Measurements from ENCODE around the gene DNAH5. TPM values are rescaled to one million over a fixed set of nuclear protein-coding genes. Genes with fewer than 3 reads are reported as not detected.

The DNAH5 gene
- total and polyA plus RNA-seq, 8 donors = 0.50 to 12.5 (median 1.1) TPM; not detected in 1

- DNase-seq = no peak
- Histone ChIP-seq H3K4me3 (no peak overlapping the region), H3K27me3 (no peaks in the 10 kb centered on the region), H3K36me3 (no peaks in the 10 kb centered on the region), H3K27ac (no peak overlapping the region), H3K4me1 (no peaks in the 10 kb centered on the region), H3K9me3 (peaks cover 6 to 12% (median 8%) of the 10 kb centered on the region in 4 donors)
- intact Hi-C loops (cut with DNase I; ENCODE audit: low total_unique reads) = no loop called here
- TF ChIP-seq POLR2AphosphoS5 (IDR thresholded peaks at IDR 0.05) (no peak), CTCF (IDR thresholded peaks at IDR 0.05) (no peak), POLR2A (IDR thresholded peaks at IDR 0.05) (no peak), EP300 (IDR thresholded peaks at IDR 0.05) (no peak)
Observed at GRCh38 chr5:13932011-13932410, 12.5 kb downstream of the DNAH5 start.

- intact Hi-C loops (cut with DNase I; ENCODE audit: low total_unique reads) = no loop called here
- TF ChIP-seq CTCF (IDR thresholded peaks at IDR 0.05) = no peak
- TF ChIP-seq POLR2AphosphoS5 (IDR thresholded peaks at IDR 0.05) = no peak
- no peak for TF ChIP-seq POLR2A (IDR thresholded peaks at IDR 0.05)
- no peak for TF ChIP-seq EP300 (IDR thresholded peaks at IDR 0.05)
- no peaks in the 10 kb centered on the region for H3K27me3 ChIP-seq
- 66 to 76% (median 72%) methylated on average over 8 of the region's 8 CpGs for WGBS, 5 donors
- no peak overlapping the region for H3K27ac ChIP-seq
- H3K36me3 ChIP-seq = no peaks in the 10 kb centered on the region
- peaks cover 6 to 12% (median 8%) of the 10 kb centered on the region in 4 donors for H3K9me3 ChIP-seq
- no peaks in the 10 kb centered on the region for H3K4me1 ChIP-seq
- no peak for DNase-seq
- H3K4me3 ChIP-seq = no peak overlapping the region
Observed at GRCh38 chr5:13930541-13931171, 13.8 kb downstream of the DNAH5 start.

GRCh38 chr5:13926731-13927130, 17.8 kb downstream of the DNAH5 start:
- Histone ChIP-seq H3K27ac (no peak overlapping the region), H3K4me3 (no peak overlapping the region), H3K9me3 (no peaks in the 10 kb centered on the region), H3K4me1 (no peaks in the 10 kb centered on the region), H3K36me3 (peaks cover 0 to 3% (median 0%) of the 10 kb centered on the region in 4 donors), H3K27me3 (no peaks in the 10 kb centered on the region)
- no peak for DNase-seq
- TF ChIP-seq POLR2A (IDR thresholded peaks at IDR 0.05) (no peak), EP300 (IDR thresholded peaks at IDR 0.05) (no peak), POLR2AphosphoS5 (IDR thresholded peaks at IDR 0.05) (no peak), CTCF (IDR thresholded peaks at IDR 0.05) (no peak)
- intact Hi-C loops (cut with DNase I; ENCODE audit: low total_unique reads) = no loop called here
- 75 to 86% (median 84%) methylated on average over 4 of the region's 4 CpGs for WGBS, 5 donors

GRCh38 chr5:13921578-13921977, 22.9 kb downstream of the DNAH5 start:
- DNase-seq = no peak
- Histone ChIP-seq H3K4me3 (no peak overlapping the region), H3K36me3 (peaks cover 0 to 10% (median 0%) of the 10 kb centered on the region in 4 donors), H3K27ac (no peak overlapping the region), H3K4me1 (no peaks in the 10 kb centered on the region), H3K9me3 (no peaks in the 10 kb centered on the region), H3K27me3 (no peaks in the 10 kb centered on the region)
- WGBS, 5 donors = 25 to 58% (median 38%) methylated on average over 2 of the region's 2 CpGs
- no peak for TF ChIP-seq EP300 (IDR thresholded peaks at IDR 0.05)
- no peak for TF ChIP-seq POLR2AphosphoS5 (IDR thresholded peaks at IDR 0.05)
- no peak for TF ChIP-seq POLR2A (IDR thresholded peaks at IDR 0.05)
- TF ChIP-seq CTCF (IDR thresholded peaks at IDR 0.05) = no peak
- intact Hi-C loops (cut with DNase I; ENCODE audit: low total_unique reads) = no loop called here

Data from stomach (tissue), 9 donors.